ENCODE data around the gene ACKR2. TPM values are rescaled to one million over a fixed set of nuclear protein-coding genes. Genes with fewer than 3 reads are reported as not detected.

Gene ACKR2
- total and polyA plus RNA-seq, 2 donors (not counting 3 experiments of a cell fraction or from before 2014, with no cell fraction given): 0.01 TPM; not detected in 1

GRCh38 chr3:42795621-42796181 lies 13.5 kb upstream of the ACKR2 start:
- BruUV-seq (replicated peaks): no TSS peak
- CTCF ChIA-PET: interaction anchor here (1.0 to 1.2 kb wide), 2 partner anchors 44 to 52 kb away, joined by 3 to 4 read pairs; no protein-coding TSS in a partner anchor

More at GRCh38 chr3:42795621-42796181, 13.5 kb upstream of the ACKR2 start:
- no peak overlapping the region for H3K27ac ChIP-seq (ENCODE audit: insufficient read depth, low read depth, low read length)
- no peak for FAIRE-seq
- POLR2A ChIA-PET: no interaction called here
- no peak for DNase-seq (ENCODE audit: low read depth, low spot score)
- no peaks in the 10 kb centered on the region for H3K9me1 ChIP-seq (replicated peaks; ENCODE audit: control insufficient read depth, extremely low read depth, insufficient read depth, low read length)
- intact Hi-C loops (cut with micrococcal nuclease) (no loop called here), dilution Hi-C loops (cut with MboI; ENCODE audit: extremely low pct_ligation_motif_present, low sequenced_read_pairs) (no loop called here)
- no peak overlapping the region for H3K4me2 ChIP-seq (ENCODE audit: insufficient read depth, low read length)
- H4K20me1 ChIP-seq (replicated peaks; ENCODE audit: control insufficient read depth, extremely low read depth, insufficient read depth, low read length): peaks cover 3% of the 10 kb centered on the region
- peaks cover 32% of the 10 kb centered on the region for H3K79me2 ChIP-seq (ENCODE audit: control insufficient read depth, insufficient read depth, low read length)
- no peak overlapping the region for H3K9ac ChIP-seq (replicated peaks; ENCODE audit: extremely low read depth, insufficient read depth, low read length)
- H3K27me3 ChIP-seq (ENCODE audit: control insufficient read depth in 2 of 2, insufficient read depth in 2 of 2, low read length in 2 of 2): no peaks in the 10 kb centered on the region
- no peaks in the 10 kb centered on the region for H3K4me1 ChIP-seq (ENCODE audit: control insufficient read depth, extremely low read depth, insufficient read depth, low read length)
- no peak overlapping the region for H2AFZ ChIP-seq (ENCODE audit: low read depth, low read length)
- no peak overlapping the region for H3K4me3 ChIP-seq (replicated peaks in 1 of 3; ENCODE audit: insufficient read depth in 1 of 3, low read depth in 1 of 3, low read length in 3 of 3)
- TF ChIP-seq GATA2 (IDR thresholded peaks at IDR 0.05; ENCODE audit: insufficient read depth, insufficient read length, low read depth, low read length) (no peak), CTCF (IDR thresholded peaks at IDR 0.05; ENCODE audit: extremely low read depth in 1 of 2, insufficient read depth in 1 of 2, low read depth in 1 of 2, low read length in 2 of 2) (no peak), MAX (IDR thresholded peaks at IDR 0.05; ENCODE audit: insufficient read depth, insufficient read length) (no peak), EZH2 (IDR thresholded peaks at IDR 0.05; ENCODE audit: borderline replicate concordance, low read depth, low read length, severe bottlenecking) (no peak), JUN (IDR thresholded peaks at IDR 0.05; ENCODE audit: borderline replicate concordance, insufficient read depth, insufficient read length, low read depth) (no peak), MYC (IDR thresholded peaks at IDR 0.05; ENCODE audit: low read depth, low read length) (no peak), FOS (IDR thresholded peaks at IDR 0.05; ENCODE audit: borderline replicate concordance, insufficient read depth, low read length) (no peak), POLR2A (IDR thresholded peaks at IDR 0.05; ENCODE audit: low read depth, low read length) (no peak), POLR2AphosphoS5 (IDR thresholded peaks at IDR 0.05; ENCODE audit: insufficient read depth, low read depth, low read length) (no peak)
- no peaks in the 10 kb centered on the region for H3K9me3 ChIP-seq (replicated peaks; ENCODE audit: control insufficient read depth, insufficient read depth, low read length)
- peaks cover 3% of the 10 kb centered on the region in 2 experiments for H3K36me3 ChIP-seq (ENCODE audit: control insufficient read depth in 2 of 2, extremely low read depth in 1 of 2, insufficient read depth in 2 of 2, low read length in 2 of 2)

All from endothelial cell of umbilical vein (primary cell).